AG08396 (cell line): Measurements from ENCODE around the gene CMTM3.
"Not testable (repeated sequence)": the region's sequence is repeated elsewhere in the genome, so short reads cannot be mapped to it uniquely, and the experiment has no call there.

ENCODE experiments used
- DNase-seq: peaks from one replicate; pipeline ENCODE4 v3.0.0; 2012; ENCODE audit warnings: low spot score, mixed read lengths

CMTM3 gene

DNA sequence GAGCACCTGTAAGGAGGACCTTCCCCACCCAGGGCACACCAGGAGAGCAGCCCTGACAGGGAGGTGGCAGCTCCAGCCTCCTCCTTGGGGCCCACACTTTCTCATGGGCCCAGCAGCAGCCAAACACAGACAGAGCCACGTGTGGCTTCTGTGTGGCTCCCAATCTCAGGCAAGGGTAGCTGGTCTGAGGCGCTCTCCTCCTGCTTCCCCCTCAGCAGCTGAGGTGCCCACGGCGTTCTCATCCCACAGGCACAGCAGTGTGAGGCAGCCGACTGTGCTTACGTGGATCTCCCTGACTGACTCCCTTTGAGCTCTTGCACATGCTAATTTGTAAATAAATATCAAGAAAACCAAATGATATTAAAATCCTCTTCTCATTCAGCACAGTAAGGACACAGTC lies 30.9 kb downstream of the CMTM3 start:
- no peak for DNase-seq

DNA sequence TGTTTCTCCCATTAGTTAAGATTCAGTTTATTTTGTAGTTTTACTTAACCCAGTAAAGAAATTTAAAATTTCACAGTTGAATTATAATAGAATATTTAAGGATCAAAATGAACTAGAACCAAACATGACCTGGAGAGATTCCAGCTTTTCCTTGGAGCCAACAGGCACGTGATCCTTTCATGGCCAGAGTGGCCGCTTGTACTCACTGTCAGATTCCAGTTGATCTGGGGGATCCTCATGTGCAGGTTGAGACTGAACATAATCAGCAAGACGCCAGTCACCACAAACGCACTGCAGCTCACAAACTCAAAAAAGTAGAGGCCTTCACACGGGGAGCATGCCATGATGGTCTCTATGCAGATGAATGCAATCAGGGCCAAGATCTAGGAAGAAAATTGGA lies 31.7 kb downstream of the CMTM3 start:
- no peak for DNase-seq

DNA sequence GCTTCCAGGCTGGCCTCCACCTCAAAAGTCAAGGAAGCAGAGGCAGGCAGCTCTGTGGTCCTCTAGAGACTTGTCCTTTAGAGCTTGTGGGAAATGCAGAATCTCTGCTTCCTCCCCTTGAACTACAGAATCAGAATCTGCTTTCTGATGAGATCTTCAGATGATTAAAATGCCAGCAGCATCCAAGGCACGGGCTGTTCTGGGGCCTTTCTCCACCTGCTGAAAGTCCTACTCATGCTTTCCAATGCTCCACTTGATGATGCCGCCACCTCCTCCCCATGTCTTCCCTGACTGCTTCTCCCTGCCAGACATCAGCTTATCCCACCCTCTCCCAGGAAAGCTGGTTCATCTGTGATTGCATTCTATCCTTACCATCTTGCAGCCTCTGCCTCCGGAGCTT lies 33.3 kb downstream of the CMTM3 start:
- no peak for DNase-seq

DNA sequence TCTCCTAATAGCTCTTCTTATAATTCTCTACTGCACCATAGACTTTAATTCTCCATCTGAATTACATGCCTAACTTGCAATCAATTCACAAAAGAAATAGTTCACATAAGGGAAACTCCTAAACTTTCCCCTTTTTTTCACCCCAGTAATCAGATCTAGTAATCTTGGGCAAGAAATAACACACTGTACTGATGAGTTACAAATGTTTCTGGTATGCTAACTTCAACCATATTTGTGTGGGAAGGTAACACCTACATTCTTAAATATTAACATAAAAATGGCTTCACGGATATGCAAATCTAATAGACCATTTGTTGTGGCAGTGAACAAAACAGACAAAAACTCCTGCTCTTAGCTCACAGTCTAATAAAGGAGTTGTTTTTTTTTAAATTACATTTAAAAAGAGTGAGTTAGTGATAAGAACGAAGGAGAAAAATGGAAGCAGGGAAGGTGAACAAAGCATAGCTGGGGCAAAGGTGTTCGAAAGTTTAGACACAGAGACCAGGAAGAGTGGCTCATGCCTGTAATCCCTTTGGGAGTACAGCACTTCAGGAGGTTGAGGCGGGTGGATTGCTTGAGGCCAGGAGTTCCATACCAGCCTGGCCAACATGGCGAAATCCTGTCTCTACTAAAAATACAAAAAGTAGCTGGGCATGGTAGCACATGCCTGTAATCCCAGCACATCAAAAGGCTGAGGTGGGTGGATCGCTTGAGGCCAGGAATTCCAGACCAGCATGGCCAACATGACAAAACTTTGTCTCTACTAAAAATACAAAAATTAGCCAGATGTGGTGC lies 34.8 kb downstream of the CMTM3 start:
- no peak for DNase-seq

DNA sequence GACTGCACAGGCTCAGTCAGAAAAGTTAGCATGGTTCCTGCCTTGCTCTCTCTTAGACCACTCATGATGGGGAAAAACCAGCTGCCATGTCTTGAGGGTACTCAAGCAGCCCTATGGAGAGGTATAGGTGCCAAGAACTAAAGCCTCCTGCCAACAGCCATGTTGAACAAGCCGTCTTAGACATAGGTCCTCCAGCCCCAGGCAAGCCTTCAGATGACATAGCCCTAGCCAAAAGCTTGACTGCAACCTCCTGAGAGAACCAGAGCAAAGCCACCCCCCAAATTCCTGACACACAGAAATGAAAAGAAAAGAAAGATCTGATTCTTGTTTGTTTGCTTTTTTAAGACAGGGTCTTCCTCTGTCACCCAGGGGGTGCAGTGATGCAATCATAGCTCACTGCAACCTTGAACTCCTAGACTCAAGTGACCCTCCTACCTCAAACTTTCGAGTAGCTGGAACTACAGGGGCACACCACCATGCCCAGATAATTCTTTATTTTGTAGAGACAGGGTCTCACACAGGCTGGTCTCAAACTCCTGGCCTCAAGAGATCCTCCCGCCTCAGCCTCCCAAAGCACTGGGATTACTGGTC lies 36.3 kb downstream of the CMTM3 start:
- no peak for DNase-seq

DNA sequence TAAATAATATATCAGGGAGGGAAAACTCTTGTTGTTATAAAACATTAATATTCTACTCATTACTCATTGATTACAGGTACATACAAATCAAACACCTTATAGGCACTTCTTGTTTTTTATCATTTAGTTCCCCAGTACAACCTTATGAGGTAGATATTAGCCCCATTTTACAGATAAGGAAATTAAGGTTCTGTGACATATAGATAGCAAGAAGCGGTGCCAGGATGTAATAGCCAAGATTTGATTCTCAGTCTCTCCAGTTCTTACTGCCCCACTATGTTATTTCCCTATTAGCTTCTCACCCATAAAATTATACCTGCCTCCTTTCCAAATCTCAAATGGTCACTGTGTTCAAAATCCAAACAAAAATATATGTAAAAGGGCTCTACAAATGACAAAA lies 36.9 kb downstream of the CMTM3 start:
- no peak for DNase-seq

DNA sequence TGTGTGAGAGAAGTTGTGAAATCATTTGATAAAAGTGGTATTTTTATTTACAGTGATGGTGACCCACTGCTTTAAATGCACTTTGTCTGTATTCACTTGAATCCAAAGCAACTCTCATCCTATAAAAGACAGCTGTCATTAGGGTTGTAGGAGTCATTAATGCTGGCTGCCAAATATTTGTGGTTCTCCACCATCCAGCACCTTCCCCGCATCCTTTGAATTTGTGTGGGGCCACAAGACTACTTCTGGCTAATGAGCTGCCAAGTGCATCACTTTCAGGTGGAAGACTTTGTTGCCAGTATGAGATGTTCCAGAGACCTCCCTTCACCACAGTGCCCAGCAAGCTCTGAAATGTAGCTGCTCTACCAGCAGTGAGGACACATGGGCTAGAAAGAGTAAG lies 43.4 kb downstream of the CMTM3 start:
- no peak for DNase-seq

DNA sequence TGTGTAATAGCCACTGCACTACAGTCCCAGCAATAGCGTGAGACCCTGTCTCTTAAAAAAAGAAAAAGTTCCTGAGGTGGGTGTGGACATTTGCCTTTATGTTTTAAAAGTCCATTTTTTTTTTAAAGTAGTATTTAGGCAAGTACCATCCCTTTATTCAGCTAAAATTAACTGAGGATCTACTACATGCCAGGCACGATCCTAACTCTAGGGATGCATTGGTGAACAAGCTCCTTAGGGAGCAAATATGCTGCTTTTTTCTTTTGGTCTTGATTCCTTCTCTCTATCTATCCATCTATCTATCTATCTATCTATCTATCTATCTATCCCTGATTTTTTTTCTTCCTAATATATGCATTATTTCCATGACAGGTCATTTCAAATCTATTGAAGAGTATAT lies 44.7 kb downstream of the CMTM3 start:
- no peak for DNase-seq

DNA sequence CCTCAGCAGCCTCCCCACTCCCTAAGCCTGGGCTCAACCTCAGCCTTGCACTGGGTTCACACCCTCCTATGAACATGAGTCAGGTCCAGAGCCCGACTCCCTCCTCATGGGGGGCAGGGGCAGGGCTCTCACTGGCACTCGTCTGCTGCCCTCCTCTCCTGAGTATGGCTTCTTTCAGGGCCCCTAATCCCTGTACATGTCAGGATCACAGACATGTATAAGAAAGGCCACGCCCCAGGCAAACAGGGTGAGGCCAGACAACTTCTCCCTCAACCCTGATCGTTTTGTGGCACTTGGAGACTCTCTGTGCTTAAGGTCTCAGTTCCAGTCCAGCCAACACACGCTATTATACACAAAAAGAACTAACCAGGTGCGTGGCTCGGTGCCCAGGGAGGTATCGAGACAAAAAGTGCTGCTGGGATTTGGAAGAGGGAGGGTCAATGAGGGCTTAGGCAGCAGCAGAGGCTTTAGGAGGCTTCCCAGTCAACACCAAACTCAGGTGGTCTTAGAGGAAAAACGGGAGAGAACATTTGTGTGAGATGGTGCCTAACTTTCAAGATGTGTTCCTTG lies 45.2 kb downstream of the CMTM3 start:
- no peak for DNase-seq

DNA sequence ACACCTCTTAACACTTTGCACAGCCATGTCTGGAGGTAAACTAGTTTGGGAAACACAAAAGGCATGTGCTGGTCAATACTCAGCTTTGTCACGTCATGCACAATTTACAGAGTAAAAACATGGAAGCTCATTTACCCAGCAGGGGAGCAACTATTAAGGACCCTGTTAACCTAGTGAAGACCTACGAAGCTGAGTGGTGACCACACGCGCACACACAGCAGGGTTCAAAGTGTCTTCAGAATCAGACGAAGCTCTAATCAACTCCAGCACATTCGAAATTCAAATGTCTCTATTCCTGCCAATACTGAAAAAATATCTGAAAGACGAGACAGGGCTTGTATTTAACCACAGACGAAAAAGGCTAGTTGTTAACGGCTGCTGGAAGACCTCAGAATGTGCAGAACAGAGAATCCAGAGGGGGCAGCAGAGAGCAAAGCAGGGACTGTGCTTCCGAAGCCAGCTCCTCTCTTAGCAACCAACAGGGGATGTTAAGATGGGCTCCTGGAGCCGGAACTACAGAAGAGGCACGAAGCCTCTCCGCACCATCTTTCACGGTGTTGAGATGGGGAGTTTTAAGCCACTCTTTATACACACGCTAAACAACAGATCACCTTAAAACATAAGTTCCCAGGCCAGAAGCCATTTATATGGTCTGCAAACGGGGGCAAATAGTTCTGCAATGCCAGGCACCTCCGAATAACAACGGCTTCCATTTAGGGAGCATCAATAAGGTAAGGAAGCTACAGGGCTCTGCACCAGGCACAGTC lies 46.4 kb downstream of the CMTM3 start:
- DNase-seq = peak; percentile 84

DNA sequence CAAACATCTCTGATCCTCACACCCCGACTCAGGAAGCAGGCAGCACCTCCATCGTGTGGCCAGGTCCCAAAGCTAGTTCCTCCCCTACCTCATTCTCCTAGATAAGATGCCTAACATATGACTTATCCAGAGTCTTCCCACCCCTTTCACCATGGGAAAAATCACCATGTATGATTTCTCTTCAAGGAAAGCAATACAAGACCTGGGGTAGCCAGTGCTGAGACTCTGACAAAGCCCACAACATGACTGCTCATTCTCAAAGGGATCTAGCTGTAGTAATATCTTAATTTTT lies 46.9 kb downstream of the CMTM3 start:
- DNase-seq = no peak

DNA sequence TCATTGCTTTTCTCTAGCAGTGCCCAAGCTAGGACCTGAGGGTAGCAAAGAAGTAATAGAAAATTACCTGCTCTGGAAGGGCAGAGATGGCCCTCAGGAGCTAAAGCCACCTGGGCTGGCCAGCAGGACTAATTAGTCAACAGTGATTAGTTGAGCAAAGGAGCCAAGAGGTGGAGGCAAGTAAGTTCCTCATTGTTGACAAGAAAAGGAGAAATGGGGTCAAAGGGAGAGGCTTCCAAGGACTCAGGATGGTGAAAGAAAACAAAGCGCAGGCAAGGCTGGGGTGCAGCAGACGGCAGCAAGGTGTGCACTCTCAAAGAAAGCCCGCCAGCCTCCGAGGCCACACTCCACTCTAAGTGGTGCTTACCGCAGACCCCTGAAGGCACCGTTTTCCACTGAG lies 47.5 kb downstream of the CMTM3 start:
- DNase-seq = no peak

DNA sequence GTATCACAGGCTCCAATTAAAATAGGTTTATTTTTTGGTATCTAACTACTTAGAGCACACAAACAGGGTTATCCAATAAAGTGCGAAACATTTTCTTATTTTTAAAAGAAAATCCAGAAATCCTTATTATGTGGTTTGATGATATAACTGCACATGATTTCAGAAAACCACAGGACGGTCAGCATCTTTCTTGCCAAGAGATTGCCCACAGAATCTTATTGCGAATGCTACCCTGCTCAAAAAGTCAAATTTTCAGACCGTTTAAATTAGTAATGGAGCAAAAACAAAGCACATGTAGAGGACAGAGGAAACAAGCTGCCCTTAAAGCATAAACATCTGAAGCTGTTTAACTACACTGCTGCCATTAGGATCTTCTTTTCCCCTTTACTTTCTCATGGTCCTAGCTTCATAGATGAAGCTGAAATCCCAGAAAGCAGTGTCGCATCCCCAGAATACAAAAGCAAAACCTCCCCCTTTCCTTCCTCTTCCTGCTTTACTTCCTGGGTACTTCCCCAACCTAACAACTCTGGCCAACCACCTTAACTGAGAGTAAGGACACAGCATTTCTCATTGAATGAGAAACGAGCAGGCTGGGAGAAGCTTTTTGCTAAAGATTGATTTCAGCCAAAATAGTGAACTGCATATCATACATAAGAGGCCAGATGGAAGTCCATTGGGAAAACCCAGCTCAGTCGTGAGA lies 48.3 kb downstream of the CMTM3 start:
- DNase-seq = no peak

DNA sequence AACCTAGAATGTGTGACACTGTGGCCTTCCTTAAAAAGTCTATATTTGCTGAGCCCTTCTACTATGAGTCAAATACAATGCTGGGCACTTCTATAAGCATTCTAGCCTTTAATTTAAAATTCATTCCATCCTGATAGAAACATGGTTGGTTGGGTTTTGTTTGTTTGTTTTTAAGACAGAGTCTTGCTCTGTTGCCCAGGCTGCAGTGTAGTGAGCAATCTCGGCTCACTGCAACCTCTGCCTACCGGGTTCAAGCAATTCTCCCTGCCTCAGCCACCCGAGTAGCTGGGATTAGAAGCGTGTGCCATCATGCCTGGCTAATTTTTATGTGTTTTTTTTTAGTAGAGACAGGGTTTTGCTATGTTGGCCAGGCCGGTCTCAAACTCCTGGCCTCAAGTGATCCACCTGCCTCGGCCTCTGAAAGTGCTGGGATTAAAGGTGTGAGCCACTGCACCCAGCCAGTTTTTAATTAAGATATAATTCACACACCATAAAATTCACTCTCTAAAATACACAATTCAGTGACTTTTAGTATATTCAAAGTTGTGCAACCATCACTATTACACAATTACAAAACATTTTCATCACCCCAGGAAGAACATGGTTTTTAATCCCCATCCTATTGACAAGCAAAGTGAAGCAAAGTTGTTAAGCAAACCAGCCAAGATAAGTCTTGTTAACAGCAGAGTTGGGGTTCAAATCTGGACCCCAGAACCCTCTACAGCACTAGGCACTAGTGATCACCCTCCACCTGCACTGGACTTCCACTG lies 49.3 kb downstream of the CMTM3 start:
- no peak for DNase-seq

DNA sequence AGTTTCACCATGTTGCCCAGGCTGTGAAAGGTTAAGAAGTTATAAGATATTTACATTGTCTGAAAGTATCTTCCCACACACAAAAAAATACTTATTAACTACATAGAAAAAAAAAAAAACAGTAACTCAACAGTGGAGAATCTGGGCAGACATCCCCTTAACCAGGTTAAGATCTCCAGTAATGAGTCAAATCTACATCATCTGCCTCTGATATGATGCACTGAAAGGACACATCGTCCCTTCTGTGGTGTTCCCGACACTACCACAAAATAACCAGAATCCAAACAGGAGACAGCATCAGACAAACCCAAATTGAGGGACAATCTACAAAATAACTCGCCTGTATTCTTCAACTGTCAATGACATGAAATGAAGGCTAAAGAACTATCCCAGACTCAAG lies 52.0 kb downstream of the CMTM3 start:
- no peak for DNase-seq

DNA sequence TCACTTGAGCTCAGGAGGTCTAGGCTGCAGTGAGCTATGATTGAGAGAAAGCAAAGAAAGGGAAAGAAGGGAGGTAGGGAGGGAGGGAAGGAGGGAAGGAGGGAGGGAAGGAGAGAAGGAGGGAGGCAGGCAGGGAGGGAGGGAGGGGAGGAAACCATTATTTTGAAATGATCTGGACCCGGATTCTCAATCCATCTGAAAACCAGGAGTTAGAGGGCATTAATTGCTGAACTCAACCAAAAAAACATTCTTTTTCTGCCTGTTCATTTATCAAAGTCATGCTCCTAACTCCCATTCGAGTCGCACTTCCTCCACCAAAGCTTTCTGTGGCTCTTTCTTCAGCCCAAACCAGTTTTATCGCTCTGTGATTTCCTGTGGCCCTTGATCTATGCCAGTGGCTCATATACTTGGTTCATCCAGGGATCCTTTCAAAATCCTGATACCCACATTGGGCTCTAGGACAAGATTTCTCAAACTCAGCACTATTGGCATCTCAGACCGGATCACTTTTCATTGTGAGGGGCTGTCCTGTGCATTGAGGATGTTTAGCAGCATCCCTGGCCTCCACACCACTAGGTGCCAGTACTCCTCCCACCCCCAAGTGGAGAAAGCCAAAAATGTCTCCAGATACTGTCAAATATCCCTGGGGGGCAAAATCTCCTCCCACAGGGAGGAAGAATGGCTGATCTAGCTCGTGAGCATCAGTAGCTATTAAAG lies 53.8 kb downstream of the CMTM3 start:
- no peak for DNase-seq

DNA sequence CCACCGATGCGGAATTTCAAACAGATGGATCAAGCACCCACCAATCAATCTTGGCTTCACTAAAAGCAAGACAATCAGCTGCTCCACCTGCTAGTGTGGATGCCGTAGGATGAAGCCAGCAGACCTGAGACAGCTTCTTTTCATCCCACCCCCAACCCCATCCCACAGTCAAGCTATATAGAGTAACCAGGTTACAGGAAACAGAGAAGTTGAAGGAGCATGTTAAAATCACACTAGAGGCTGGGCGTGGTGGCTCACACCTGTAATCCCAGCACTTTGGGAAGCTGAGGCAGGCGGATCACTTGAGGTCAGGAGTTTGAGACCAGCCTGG lies 54.3 kb downstream of the CMTM3 start:
- DNase-seq = no peak

DNA sequence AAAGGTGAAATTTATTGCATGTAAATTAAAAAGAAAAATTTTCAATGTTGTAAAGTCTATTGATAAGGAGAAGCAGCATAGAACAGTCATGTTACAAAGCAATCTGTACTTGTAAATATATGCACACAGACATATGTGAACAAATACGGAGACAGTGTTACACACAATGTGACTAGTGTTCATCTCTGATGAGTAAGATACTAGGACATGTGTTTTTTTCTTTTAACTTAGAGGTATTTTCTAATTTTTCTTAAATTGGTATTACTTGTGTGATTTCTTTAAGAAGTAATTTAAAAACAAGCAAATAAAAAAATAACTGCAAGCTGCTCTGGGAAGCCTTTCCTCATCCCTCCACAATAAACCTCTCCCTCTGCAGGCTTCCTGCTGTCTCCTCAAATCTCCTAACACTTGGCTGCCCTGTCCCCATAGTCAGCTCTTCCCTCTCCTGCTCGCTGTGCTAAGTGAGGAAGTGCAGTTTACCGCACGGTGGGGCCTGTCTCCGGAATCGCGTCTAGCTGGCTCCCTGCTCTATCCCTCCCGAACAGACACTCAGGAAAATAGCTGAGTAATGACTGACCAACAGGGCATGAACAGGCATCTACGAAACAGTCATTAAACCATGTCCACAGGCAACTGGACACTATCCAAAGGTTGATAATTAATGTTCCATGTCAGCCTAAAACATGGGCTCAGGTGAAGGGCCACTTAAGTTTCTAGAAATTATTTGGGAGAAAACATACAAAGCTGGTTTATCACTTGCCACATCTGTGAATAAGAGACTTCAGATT lies 56.1 kb downstream of the CMTM3 start:
- DNase-seq = peak; percentile 80

DNA sequence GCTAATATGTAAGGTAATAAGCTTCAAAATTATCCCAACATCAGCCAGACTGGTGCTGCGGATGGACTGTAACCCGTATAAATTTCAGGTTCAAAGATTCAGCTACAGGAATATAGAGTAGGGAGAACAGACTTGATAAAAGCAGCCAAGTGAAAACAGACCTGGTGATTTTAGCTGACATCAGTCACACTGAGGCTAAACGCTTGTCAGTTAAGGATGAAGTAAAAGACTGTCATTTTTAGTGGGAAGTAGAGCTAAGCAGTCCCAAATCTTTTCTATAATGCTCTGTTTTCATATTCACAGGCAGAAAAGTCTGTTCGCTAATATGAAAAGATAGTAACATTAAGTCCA lies 56.7 kb downstream of the CMTM3 start:
- DNase-seq = no peak

DNA sequence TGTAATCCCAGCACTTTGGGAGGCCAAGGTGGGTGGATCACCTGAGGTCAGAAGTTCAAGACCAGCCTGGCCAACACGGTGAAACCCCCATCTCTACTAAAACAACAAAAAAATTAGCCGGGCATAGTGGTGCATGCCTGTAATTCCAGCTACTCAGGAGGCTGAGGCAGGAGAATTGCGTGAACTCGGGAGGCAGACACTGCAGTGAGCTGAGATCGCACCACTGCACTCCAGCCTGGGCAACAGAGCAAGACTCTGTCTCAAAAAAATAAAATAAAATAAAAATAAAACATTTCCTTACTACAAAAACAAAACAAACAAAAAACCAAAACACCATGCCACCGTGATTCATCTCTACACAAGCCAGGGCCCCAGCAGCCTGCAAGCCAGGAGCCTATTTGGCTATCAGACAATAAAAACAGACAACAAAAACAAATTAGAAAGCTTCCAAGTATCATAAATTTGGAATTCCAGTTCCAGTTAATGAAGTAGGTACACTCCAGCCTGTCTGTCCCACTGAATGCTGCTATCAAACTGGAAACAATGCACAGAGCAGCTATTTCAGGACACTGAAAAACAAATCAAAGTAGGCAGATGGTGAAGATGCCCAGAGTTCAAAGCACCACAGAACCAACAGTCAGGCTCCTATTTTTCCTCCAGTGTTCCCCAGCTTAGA lies 57.3 kb downstream of the CMTM3 start:
- DNase-seq = not testable (repeated sequence)
